HCT116 (cell line): ENCODE data around the gene EIF2B4. TPM values are rescaled to one million over a fixed set of nuclear protein-coding genes. Genes with fewer than 3 reads are reported as not detected.

Source experiments
- ATAC-seq: fragments of 200-7000 bp; cut with Tn5 transposase; 2 replicates; pipeline ENCODE4 v1.9.1; 2020; ENCODE audit warnings: mild to moderate bottlenecking, moderate library complexity
- BruUV-seq: library from RNA; stranded (reverse); fragments of 400-500 nt; replicated peaks from 2 replicates; lab custom pipeline; 2021; lab: Mats Ljungman, UMichigan
- CTCF ChIA-PET: fragments of 300-600 bp; sonication (Branson Sonifier 250); formaldehyde crosslinking; loops from one replicate; lab custom pipeline; 2021; ENCODE audit warnings: antibody characterized with exemption; lab: Charles Lee
- POLR2A ChIA-PET: fragments of 300-600, 350-600 bp; sonication (Branson Sonifier 250); formaldehyde crosslinking; loops from one replicate; lab custom pipeline; 2021; ENCODE audit warnings: antibody characterized with exemption; lab: Charles Lee
- RAD21 ChIA-PET, 2 experiments: fragments of 300-600 bp; sonication (Branson Sonifier 250); formaldehyde crosslinking; loops; one replicate each; lab custom pipeline; 2023; ENCODE audit warnings: low total read pairs in 2 of 2; ENCODE audit not compliant: uncharacterized antibody in 2 of 2, unreplicated experiment in 2 of 2, low non-redundant PET in 1 of 2; lab: Charles Lee
- DNase-seq: peaks from one replicate; pipeline ENCODE4 v3.0.0-alpha.2; 2010; ENCODE audit warnings: low read depth, low spot score
- H2AFZ ChIP-seq: fragments of 200-600 bp; shearing (Covaris generic), sonication (generic); 2 replicates; pipeline ENCODE4 v1.6.1; 2017; ENCODE audit warnings: low read depth, mixed run types, mixed read lengths, antibody characterized with exemption, low read length; ENCODE audit not compliant: poor library complexity, severe bottlenecking
- H3K27ac ChIP-seq: 2 replicates; pipeline ENCODE4 v1.5.1; 2012; ENCODE audit warnings: low read depth, low read length
- H3K27me3 ChIP-seq: fragments of 200-600 bp; sonication (generic); 2 replicates; pipeline ENCODE4 v1.6.1; 2016; ENCODE audit warnings: mixed run types, low read length, mixed read lengths; ENCODE audit not compliant: insufficient read depth
- H3K36me3 ChIP-seq, 2 experiments: fragments of 200-500 bp in 1 of 2; fragments of 200-600 bp in 1 of 2; sonication (Bioruptor generic) in 1 of 2; sonication (generic) in 1 of 2; 2 replicates each; pipeline versions ENCODE4 v1.5.1 to v1.6.1; 2014 to 2016; ENCODE audit warnings: low read length in 2 of 2, inconsistent platforms in 1 of 2, mixed read lengths in 1 of 2, mixed run types in 1 of 2; ENCODE audit not compliant: insufficient read depth in 2 of 2, control insufficient read depth in 1 of 2
- H3K4me1 ChIP-seq, 2 experiments: fragments of 200-600 bp in 1 of 2; sonication (generic) in 1 of 2; 2 replicates each; pipeline versions ENCODE4 v1.5.1 to v1.6.1; 2012 to 2017; ENCODE audit warnings: low read length in 2 of 2, inconsistent platforms in 1 of 2, mild to moderate bottlenecking in 1 of 2, mixed read lengths in 1 of 2, mixed run types in 1 of 2, moderate library complexity in 1 of 2; ENCODE audit not compliant: insufficient read depth in 2 of 2, control insufficient read depth in 1 of 2
- H3K4me2 ChIP-seq: fragments of 200-600 bp; sonication (generic); 2 replicates; pipeline ENCODE4 v1.6.1; 2017; ENCODE audit warnings: mixed run types, low read length, mixed read lengths
- H3K4me3 ChIP-seq, 2 experiments: fragments of 200-600 bp in 1 of 2; sonication (generic) in 1 of 2; replicated peaks in 1 of 2; 2 replicates each; pipeline ENCODE4 v1.5.1; 2011 to 2016; ENCODE audit warnings: low read length in 2 of 2, control low read depth in 1 of 2, low read depth in 1 of 2, mild to moderate bottlenecking in 1 of 2, mixed read lengths in 1 of 2, mixed run types in 1 of 2
- H3K79me2 ChIP-seq: fragments of 200-600 bp; sonication (generic); 2 replicates; pipeline ENCODE4 v1.6.1; 2017; ENCODE audit warnings: mild to moderate bottlenecking, mixed run types, low read length, moderate library complexity, mixed read lengths; ENCODE audit not compliant: insufficient read depth
- H3K9ac ChIP-seq: fragments of 200-600 bp; sonication (generic); 2 replicates; pipeline ENCODE4 v1.6.1; 2016; ENCODE audit warnings: low read length, mixed read lengths
- H3K9me2 ChIP-seq: fragments of 200-600 bp; sonication (generic), shearing (Covaris generic); 2 replicates; pipeline ENCODE4 v1.6.1; 2017; ENCODE audit warnings: mixed run types, mild to moderate bottlenecking, moderate library complexity; ENCODE audit not compliant: insufficient read depth
- H3K9me3 ChIP-seq, 2 experiments: fragments of 200-500 bp in 1 of 2; fragments of 200-600 bp in 1 of 2; sonication (Bioruptor generic) in 1 of 2; sonication (generic) in 1 of 2; 2 replicates each; pipeline ENCODE4 v1.6.1; 2014 to 2017; ENCODE audit warnings: low read length in 2 of 2, mixed read lengths in 2 of 2, inconsistent platforms in 1 of 2, low read depth in 1 of 2, mild to moderate bottlenecking in 1 of 2, mixed run types in 1 of 2, moderate library complexity in 1 of 2; ENCODE audit not compliant: control insufficient read depth in 1 of 2, insufficient read depth in 1 of 2
- H4K20me1 ChIP-seq: fragments of 200-600 bp; sonication (generic), shearing (Covaris generic); 2 replicates; pipeline ENCODE4 v1.6.1; 2017; ENCODE audit warnings: mixed run types, mild to moderate bottlenecking, moderate library complexity; ENCODE audit not compliant: insufficient read depth
- ATF3 ChIP-seq: IDR thresholded peaks from 2 replicates; pipeline ENCODE4 v1.6.1; 2012
- CEBPB ChIP-seq: IDR thresholded peaks from 2 replicates; pipeline ENCODE4 v1.6.1; 2012; ENCODE audit warnings: low read depth
- ELF1 ChIP-seq: IDR thresholded peaks from 2 replicates; pipeline ENCODE4 v1.6.1; 2012; ENCODE audit warnings: low read depth, borderline replicate concordance
- EZH2phosphoT487 ChIP-seq: fragments of 200-600 bp; IDR thresholded peaks from 2 replicates; pipeline ENCODE4 v1.6.1; 2018; ENCODE audit warnings: antibody characterized with exemption, borderline replicate concordance
- FOSL1 ChIP-seq: IDR thresholded peaks from 2 replicates; pipeline ENCODE4 v1.6.1; 2012; ENCODE audit warnings: low read depth
- JUND ChIP-seq: IDR thresholded peaks from 2 replicates; pipeline ENCODE4 v1.6.1; 2012
- MAX ChIP-seq: IDR thresholded peaks from 2 replicates; pipeline ENCODE4 v1.6.1; 2012
- POLR2A ChIP-seq: IDR thresholded peaks from 2 replicates; pipeline ENCODE4 v1.7.0; 2011; ENCODE audit warnings: borderline replicate concordance; ENCODE audit not compliant: insufficient read depth, insufficient read length; ENCODE audit errors: extremely low read depth
- POLR2AphosphoS5 ChIP-seq: IDR thresholded peaks from 2 replicates; pipeline ENCODE4 v1.6.1; 2011; ENCODE audit warnings: mild to moderate bottlenecking, low read depth, low read length, moderate library complexity
- RAD21 ChIP-seq: IDR thresholded peaks from 2 replicates; pipeline ENCODE4 v1.6.1; 2012; ENCODE audit warnings: low read depth, mild to moderate bottlenecking
- REST ChIP-seq: IDR thresholded peaks from 2 replicates; pipeline ENCODE4 v1.6.1; 2012; ENCODE audit warnings: low read depth
- SIN3A ChIP-seq: IDR thresholded peaks from 2 replicates; pipeline ENCODE4 v1.6.1; 2012; ENCODE audit warnings: low read depth
- SP1 ChIP-seq: IDR thresholded peaks from 2 replicates; pipeline ENCODE4 v1.6.1; 2012; ENCODE audit warnings: low read depth
- YY1 ChIP-seq: IDR thresholded peaks from 2 replicates; pipeline ENCODE4 v1.6.1; 2011; ENCODE audit warnings: low read length, low read depth, moderate library complexity, mild to moderate bottlenecking; ENCODE audit not compliant: insufficient replicate concordance; ENCODE audit errors: extremely low read depth
- ZBTB33 ChIP-seq: IDR thresholded peaks from 2 replicates; pipeline ENCODE4 v1.6.1; 2011; ENCODE audit warnings: mild to moderate bottlenecking, low read length, moderate library complexity; ENCODE audit not compliant: insufficient replicate concordance; ENCODE audit errors: extremely low read depth
- ZFX ChIP-seq: fragments of 450-650 bp; IDR thresholded peaks from 2 replicates; pipeline ENCODE4 v1.6.1; 2017
- ZNF274 ChIP-seq: fragments of 200-500 bp; sonication (Bioruptor generic); IDR thresholded peaks from 2 replicates; pipeline ENCODE4 v1.6.1; 2014; ENCODE audit warnings: mild to moderate bottlenecking, low read depth, low read length, inconsistent platforms
- intact Hi-C: fragments of 100-400 bp; cut with micrococcal nuclease; formaldehyde crosslinking; loops from 2 replicates; pipeline ENCODE4 v1.10.0; 2022
- total RNA-seq: library from RNA; stranded (reverse); gene quantifications from one replicate; pipeline ENCODE4 v1.2.1, GENCODE V29; 2021; ENCODE audit not compliant: unreplicated experiment

Gene EIF2B4
- total RNA-seq, 1 experiment from 2014 or later = 43.8 TPM

GRCh38 chr2:27379383-27379835, 9.3 kb upstream of the EIF2B4 start:
- H3K27ac ChIP-seq = peak overlapping the region; percentile 67

More at GRCh38 chr2:27379383-27379835, 9.3 kb upstream of the EIF2B4 start:
- CTCF ChIA-PET = interaction anchor here (1.0 to 2.0 kb wide), 3 partner anchors 8 to 77 kb away, joined by 3 to 6 read pairs (median 5); partner anchors contain the start of gene EIF2B4
- Histone ChIP-seq H3K9me3 (no peaks in the 10 kb centered on the region), H3K4me3 (peak overlapping the region; percentile 72 to 80), H3K4me1 (peaks cover 3 to 27% of the 10 kb centered on the region in 2 experiments; a peak in 3 of 4 replicates), H3K27me3 (no peaks in the 10 kb centered on the region), H3K9ac (peak overlapping the region; percentile 80), H3K9me2 (no peaks in the 10 kb centered on the region), H2AFZ (no peak overlapping the region), H3K4me2 (peak overlapping the region; percentile 99), H3K79me2 (peaks cover 23% of the 10 kb centered on the region), H4K20me1 (no peaks in the 10 kb centered on the region), H3K36me3 (peaks cover 29 to 59% of the 10 kb centered on the region in 2 experiments; a peak in 3 of 4 replicates)
- DNase-seq (no peak), ATAC-seq (no peak)
- POLR2A ChIA-PET = interaction anchor here (1.0 to 1.7 kb wide), 3 partner anchors 8 to 13 kb away, joined by 3 to 6 read pairs (median 5); partner anchors contain the start of genes EIF2B4 and SNX17
- intact Hi-C loops = no loop called here
- no peak for TF ChIP-seq ZBTB33
- TF ChIP-seq MAX = no peak
- TF ChIP-seq FOSL1 = no peak
- no peak for TF ChIP-seq ZNF274
- TF ChIP-seq SP1 = no peak
- TF ChIP-seq RAD21 = no peak
- no peak for TF ChIP-seq REST
- no peak for TF ChIP-seq YY1
- TF ChIP-seq POLR2A = no peak
- no peak for TF ChIP-seq EZH2phosphoT487
- TF ChIP-seq CEBPB = no peak
- TF ChIP-seq SIN3A = no peak
- TF ChIP-seq ATF3 = no peak
- no peak for TF ChIP-seq JUND
- TF ChIP-seq ZFX = no peak
- no peak; the same call in 1 of the 2 replicates for TF ChIP-seq POLR2AphosphoS5
- TF ChIP-seq ELF1 = no peak
- RAD21 ChIA-PET = no interaction called here
- TSS peak; percentile 6 for BruUV-seq
